ENCODE measurements around the gene CD248.
"Not testable (repeated sequence)": the region's sequence is repeated elsewhere in the genome, so short reads cannot be mapped to it uniquely, and the experiment has no call there.

CD248 gene, protein sequence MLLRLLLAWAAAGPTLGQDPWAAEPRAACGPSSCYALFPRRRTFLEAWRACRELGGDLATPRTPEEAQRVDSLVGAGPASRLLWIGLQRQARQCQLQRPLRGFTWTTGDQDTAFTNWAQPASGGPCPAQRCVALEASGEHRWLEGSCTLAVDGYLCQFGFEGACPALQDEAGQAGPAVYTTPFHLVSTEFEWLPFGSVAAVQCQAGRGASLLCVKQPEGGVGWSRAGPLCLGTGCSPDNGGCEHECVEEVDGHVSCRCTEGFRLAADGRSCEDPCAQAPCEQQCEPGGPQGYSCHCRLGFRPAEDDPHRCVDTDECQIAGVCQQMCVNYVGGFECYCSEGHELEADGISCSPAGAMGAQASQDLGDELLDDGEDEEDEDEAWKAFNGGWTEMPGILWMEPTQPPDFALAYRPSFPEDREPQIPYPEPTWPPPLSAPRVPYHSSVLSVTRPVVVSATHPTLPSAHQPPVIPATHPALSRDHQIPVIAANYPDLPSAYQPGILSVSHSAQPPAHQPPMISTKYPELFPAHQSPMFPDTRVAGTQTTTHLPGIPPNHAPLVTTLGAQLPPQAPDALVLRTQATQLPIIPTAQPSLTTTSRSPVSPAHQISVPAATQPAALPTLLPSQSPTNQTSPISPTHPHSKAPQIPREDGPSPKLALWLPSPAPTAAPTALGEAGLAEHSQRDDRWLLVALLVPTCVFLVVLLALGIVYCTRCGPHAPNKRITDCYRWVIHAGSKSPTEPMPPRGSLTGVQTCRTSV

DNA sequence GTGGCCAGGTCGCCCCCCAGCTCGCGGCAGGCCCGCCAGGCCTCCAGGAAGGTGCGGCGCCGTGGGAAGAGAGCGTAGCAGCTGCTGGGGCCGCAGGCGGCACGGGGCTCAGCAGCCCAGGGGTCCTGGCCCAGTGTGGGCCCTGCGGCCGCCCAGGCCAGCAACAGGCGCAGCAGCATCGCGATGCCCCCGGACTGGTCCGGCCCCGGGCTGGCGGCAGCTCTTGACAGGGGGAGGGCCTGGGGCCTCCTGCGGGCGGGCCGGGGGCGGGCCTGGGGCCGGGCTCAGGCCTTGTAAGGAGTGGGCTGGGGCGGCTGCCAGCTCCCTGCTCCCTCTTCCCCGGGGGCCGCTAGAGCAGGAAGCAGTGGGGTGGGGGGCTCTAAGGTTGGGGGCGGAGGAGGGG lies at the start of gene CD248:
Gene CD248 (minus strand): TSS at position 196 of the 403 bp plus-strand sequence. CDS start 17 bp downstream, at position 179.
- DNase-seq: no peak

DNA sequence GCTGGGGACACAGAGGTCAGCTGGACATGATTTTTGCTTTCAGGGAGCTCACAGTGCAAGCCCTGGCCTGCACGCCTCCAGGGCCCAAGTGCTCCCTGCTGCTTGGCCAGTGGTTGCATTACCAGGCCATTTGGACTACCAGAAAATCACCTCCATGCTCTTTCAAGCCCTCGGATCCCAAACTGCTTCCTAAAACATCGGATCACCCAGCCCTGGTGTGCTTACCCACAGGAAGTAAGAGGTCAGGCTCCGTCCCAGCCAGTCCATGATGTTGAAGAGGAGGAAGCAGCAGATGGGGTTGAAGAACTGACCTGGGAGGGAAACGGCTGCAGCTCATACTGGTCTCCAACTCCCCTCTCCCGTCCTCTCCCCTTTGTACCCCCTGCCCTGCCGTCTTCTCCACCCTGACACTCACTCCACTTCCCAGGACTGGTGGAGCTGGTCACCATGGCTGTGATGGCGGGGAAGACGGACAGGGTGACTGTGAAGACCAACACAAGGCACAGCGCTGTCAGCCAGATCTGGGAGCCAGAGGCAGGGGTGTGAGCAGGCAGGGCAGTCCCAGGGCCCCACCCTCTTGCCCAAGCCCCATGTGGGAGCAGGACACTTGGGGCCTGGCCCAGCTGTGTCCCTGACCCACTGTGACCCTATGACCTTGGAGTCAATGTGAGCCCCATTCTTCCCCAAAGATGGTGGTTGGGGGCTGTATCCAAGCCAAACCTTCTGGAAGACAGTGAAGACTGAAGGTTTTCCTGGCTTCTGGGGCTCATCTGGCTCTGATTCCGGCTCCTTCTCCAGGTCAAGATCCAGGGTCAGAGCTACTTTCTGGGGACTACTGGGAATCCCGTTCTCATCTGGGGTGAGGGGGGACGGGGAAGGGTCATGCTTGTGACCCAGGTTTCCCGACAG lies 49.1 kb upstream of the CD248 start:
- no peak for DNase-seq

- DNase-seq: no peak
These were observed 48.3 kb upstream of the CD248 start for GRCh38 chr11:66365166-66365565.

GRCh38 chr11:66363805-66364535 lies 47.1 kb upstream of the CD248 start:
- DNase-seq: peak; percentile 72

- no peak for DNase-seq
These were observed 46.4 kb upstream of the CD248 start for GRCh38 chr11:66363187-66363601.

- no peak for DNase-seq
These were observed 45.8 kb upstream of the CD248 start for GRCh38 chr11:66362481-66363147.

- DNase-seq: no peak
These were observed 44.7 kb upstream of the CD248 start for GRCh38 chr11:66361502-66361941.

- no peak for DNase-seq
These were observed 43.7 kb upstream of the CD248 start for GRCh38 chr11:66360406-66361073.

GRCh38 chr11:66359662-66360087 lies 42.8 kb upstream of the CD248 start:
- no peak for DNase-seq

GRCh38 chr11:66350560-66351235 lies 33.9 kb upstream of the CD248 start:
- not testable (repeated sequence) for DNase-seq

- DNase-seq: no peak
These were observed 32.2 kb upstream of the CD248 start for GRCh38 chr11:66349084-66349386.

DNA sequence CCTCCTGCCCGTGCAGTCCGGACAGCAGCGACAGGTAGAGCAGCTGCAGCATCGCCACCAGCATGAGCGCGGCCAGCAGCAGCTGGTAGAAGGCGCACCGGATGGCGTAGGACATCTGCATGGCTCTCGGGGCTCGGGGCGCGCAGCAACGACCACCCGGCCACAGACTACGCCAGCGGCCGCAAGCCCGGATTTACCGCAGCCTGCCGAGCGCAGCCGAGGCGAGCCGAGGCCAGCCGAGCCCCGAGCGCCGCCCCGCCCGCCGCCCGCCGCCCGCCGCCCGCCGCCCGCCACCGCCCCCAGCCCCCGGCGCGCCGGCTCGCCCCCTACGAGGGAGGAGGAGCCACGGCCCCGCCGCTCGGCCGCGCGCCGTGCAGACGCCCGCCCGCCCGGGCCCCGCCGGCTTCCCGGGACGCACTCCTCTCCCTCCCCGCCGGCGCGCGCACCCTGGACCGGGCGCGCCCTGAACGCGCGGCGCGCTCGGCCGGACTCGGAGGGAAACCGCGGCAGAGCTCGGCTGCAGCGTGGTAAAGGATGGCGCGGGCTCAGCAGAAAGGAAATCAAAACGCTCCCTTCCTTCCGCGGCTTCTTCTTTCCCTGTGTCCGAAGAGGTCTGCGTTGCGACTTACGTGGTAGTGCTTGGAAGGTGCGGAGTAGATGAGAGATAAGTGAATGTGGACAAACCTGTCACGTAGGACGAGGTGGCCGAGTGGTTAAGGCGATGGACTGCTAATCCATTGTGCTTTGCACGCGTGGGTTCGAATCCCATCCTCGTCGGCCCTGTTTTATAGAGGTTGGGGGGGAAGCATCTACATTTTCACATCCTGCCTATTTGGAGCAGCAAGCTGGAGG lies 30.8 kb upstream of the CD248 start, which contains the start of gene B4GAT1:
Gene B4GAT1 (minus strand): TSS at position 205 of the 852 bp plus-strand sequence. CDS start 84 bp downstream, at position 121.
- DNase-seq: peak; percentile 95

DNA sequence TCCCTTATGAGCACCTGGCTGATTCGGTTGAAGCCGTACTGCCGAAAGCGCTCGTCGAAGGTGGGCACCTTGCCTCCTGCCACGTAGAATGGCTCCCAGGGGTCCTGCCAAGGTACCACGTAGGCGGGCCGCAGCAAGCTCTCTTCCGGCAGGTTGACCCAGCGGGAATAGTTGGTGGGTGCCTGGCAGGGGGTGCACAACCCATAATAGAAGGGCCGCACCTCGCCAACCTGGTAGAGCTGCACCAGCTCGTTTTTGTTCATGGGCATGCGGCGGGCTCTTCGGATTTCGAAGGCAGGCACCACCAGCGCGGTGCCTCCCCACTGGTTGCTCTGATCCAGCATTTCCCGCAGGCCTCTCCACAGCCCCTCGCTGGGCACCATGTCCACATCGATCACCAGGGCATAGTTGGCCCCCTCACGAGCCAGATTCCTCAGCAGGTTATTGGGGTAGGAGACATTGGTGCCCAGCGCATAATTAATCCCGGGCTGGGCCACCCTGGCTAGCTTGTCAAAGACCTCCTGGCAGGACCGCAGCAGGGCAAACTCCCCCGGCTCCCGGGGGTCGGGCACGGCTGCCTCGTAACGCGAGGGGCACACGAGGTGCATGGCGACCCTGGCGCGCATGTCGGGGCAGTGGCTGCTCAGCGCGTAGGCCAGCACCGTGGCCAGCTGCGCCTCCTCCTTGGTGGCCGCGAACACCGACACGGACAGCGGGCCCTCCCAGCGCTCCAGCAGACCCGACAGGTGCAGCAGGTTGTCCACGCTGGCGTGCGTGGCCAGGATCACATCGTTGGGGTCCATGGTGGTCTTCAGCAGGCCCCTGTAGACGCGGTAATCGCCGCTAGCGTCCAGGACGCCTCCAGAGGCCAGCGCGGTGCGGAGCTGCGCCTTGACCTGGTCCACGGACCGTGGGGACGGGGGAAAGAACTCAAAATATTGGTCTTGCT lies 29.9 kb upstream of the CD248 start:
- DNase-seq: peak; percentile 26

GRCh38 chr11:66345316-66345649 lies 28.4 kb upstream of the CD248 start:
- no peak for DNase-seq

DNA sequence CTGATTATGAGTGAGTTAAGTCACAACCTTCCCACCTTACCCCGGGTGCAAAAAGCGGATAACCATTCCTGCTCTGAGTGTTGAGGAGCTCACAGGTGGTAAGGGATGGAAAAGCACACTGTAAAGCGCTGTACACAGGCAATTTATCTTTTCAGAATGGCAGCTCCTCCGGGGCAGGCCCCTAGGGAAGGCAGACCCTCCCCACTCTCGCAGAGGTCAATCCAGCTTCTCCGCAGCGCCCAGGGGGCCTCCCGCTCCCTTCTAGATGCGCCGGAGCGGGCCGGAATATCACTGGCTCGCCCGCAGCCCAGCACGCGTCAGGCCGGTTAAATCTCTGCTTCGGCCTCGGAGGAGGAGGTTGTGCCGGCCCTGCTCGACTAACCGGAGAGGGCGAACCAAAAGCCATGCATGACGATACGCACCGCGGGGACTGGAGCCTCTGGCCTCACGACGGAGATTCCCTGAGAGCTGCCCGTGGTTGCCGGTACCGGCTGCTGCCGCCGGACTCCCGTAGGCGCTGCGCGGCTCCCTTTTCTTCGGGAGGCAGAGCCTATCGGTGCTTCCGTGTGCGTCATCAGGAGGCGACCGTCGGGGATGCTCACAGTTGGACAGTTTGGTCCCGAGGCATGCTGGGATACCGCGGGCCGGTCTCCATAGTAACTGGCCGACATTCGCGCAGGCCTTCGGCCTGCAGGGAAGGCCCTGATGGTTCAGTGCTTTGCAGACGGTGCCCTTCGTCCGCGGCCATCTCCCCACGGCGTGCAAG lies 27.9 kb upstream of the CD248 start, which contains the start of gene BRMS1:
Gene BRMS1 (minus strand): TSS at position 555 of the 766 bp plus-strand sequence. CDS start 2,870 bp downstream, outside the sequence.
- peak; percentile 100 for DNase-seq

DNA sequence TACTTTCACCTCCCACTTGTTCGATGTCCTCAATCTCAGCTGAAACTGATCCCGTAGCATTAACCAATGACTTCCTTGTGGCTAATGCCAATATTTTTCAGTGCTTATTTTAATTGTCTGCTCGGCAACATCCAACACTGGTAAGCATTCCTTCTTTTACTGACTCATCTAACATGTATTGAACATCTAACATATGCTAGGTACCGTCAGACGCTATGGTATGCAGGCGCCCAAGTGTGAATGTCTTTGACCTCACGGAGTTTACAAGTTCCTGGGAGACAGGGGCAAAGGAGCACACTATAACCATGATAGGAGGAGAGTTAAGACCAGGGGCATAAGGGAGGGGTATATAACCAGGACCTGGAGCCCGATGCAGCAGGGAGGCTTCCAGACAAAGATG lies 26.3 kb upstream of the CD248 start:
- DNase-seq: no peak

GRCh38 chr11:66341502-66342126 lies 24.8 kb upstream of the CD248 start:
- DNase-seq: no peak

All from RPMI8226 (cell line).